ENCODE measurements around the gene CYP27B1. TPM values are rescaled to one million over a fixed set of nuclear protein-coding genes. Genes with fewer than 3 reads are reported as not detected.

The CYP27B1 gene
- total and polyA plus RNA-seq, 2 donors (not counting 3 experiments of a cell fraction or from before 2014, with no cell fraction given) = 0.62 to 2.7 TPM

- H3K9me1 ChIP-seq (replicated peaks; ENCODE audit: control insufficient read depth, extremely low read depth, insufficient read depth, low read length) = no peaks in the 10 kb centered on the region
- no peak overlapping the region for H3K9ac ChIP-seq (replicated peaks; ENCODE audit: extremely low read depth, insufficient read depth, low read length)
- H3K4me3 ChIP-seq (replicated peaks in 1 of 3; ENCODE audit: insufficient read depth in 1 of 3, low read depth in 1 of 3, low read length in 3 of 3) = no peak overlapping the region
- FAIRE-seq (no peak), DNase-seq (ENCODE audit: low read depth, low spot score) (no peak)
- no peaks in the 10 kb centered on the region for H3K9me3 ChIP-seq (replicated peaks; ENCODE audit: control insufficient read depth, insufficient read depth, low read length)
- dilution Hi-C loops (cut with MboI; ENCODE audit: extremely low pct_ligation_motif_present, low sequenced_read_pairs) (no loop called here), intact Hi-C loops (cut with micrococcal nuclease) (no loop called here)
- no peaks in the 10 kb centered on the region for H3K79me2 ChIP-seq (ENCODE audit: control insufficient read depth, insufficient read depth, low read length)
- peaks cover 33 to 41% of the 10 kb centered on the region in 2 experiments for H3K27me3 ChIP-seq (ENCODE audit: control insufficient read depth in 2 of 2, insufficient read depth in 2 of 2, low read length in 2 of 2)
- no peak for TF ChIP-seq MYC (IDR thresholded peaks at IDR 0.05; ENCODE audit: low read depth, low read length)
- TF ChIP-seq EZH2 (IDR thresholded peaks at IDR 0.05; ENCODE audit: borderline replicate concordance, low read depth, low read length, severe bottlenecking) = no peak
- no peak for TF ChIP-seq MAX (IDR thresholded peaks at IDR 0.05; ENCODE audit: insufficient read depth, insufficient read length)
- no peak for TF ChIP-seq POLR2A (IDR thresholded peaks at IDR 0.05; ENCODE audit: low read depth, low read length)
- TF ChIP-seq CTCF (IDR thresholded peaks at IDR 0.05; ENCODE audit: extremely low read depth in 1 of 2, insufficient read depth in 1 of 2, low read depth in 1 of 2, low read length in 2 of 2) = no peak
- TF ChIP-seq JUN (IDR thresholded peaks at IDR 0.05; ENCODE audit: borderline replicate concordance, insufficient read depth, insufficient read length, low read depth) = no peak
- no peak for TF ChIP-seq FOS (IDR thresholded peaks at IDR 0.05; ENCODE audit: borderline replicate concordance, insufficient read depth, low read length)
- no peak overlapping the region for H3K4me2 ChIP-seq (ENCODE audit: insufficient read depth, low read length)
- ChIA-PET POLR2A (no interaction called here), CTCF (interaction anchor here (1.5 kb wide), 1 partner anchor 14 kb away, joined by 5 read pairs; the partner anchor contains the start of gene TSPAN31)
- no peaks in the 10 kb centered on the region for H3K36me3 ChIP-seq (ENCODE audit: control insufficient read depth in 2 of 2, extremely low read depth in 1 of 2, insufficient read depth in 2 of 2, low read length in 2 of 2)
- H3K4me1 ChIP-seq (ENCODE audit: control insufficient read depth, extremely low read depth, insufficient read depth, low read length) = peaks cover 7% of the 10 kb centered on the region
- no peak overlapping the region for H2AFZ ChIP-seq (ENCODE audit: low read depth, low read length)
- BruUV-seq (replicated peaks) = no TSS peak
- H3K27ac ChIP-seq (ENCODE audit: insufficient read depth, low read depth, low read length) = no peak overlapping the region
- H4K20me1 ChIP-seq (replicated peaks; ENCODE audit: control insufficient read depth, extremely low read depth, insufficient read depth, low read length) = no peaks in the 10 kb centered on the region
Observed at GRCh38 chr12:57730336-57731067, 36.4 kb downstream of the CYP27B1 start.

Data from endothelial cell of umbilical vein (primary cell).